ENCODE measurements around the gene STX2. TPM values are rescaled to one million over a fixed set of nuclear protein-coding genes. Genes with fewer than 3 reads are reported as not detected.

The STX2 gene
- total RNA-seq, 6 experiments from 2014 or later = 31.4 to 39.4 (median 34.5) TPM

GRCh38 chr12:130793554-130793849, 45.5 kb downstream of the STX2 start:
- Mint-ChIP-seq H3K27ac (no peak overlapping the region), H3K4me3 (no peak overlapping the region), H3K36me3 (ENCODE audit: low read depth) (peaks cover 14% of the 10 kb centered on the region), H3K9me3 (no peaks in the 10 kb centered on the region), H3K4me1 (ENCODE audit: low read depth) (no peaks in the 10 kb centered on the region), H3K27me3 (ENCODE audit: insufficient read depth) (no peaks in the 10 kb centered on the region)
- no peak for DNase-seq
- no peak for TF ChIP-seq CTCF (IDR thresholded peaks at IDR 0.05)

- Mint-ChIP-seq H3K27ac (no peak overlapping the region), H3K4me1 (ENCODE audit: low read depth) (no peaks in the 10 kb centered on the region), H3K9me3 (no peaks in the 10 kb centered on the region), H3K27me3 (ENCODE audit: insufficient read depth) (no peaks in the 10 kb centered on the region), H3K4me3 (no peak overlapping the region), H3K36me3 (ENCODE audit: low read depth) (peaks cover 16% of the 10 kb centered on the region)
- DNase-seq = no peak
- TF ChIP-seq CTCF (IDR thresholded peaks at IDR 0.05) = no peak
Measured at GRCh38 chr12:130792821-130793553, 46.1 kb downstream of the STX2 start.

- peaks cover 16% of the 10 kb centered on the region for H3K36me3 Mint-ChIP-seq (ENCODE audit: low read depth)
- H3K4me3 Mint-ChIP-seq = no peak overlapping the region
- no peak for TF ChIP-seq CTCF (IDR thresholded peaks at IDR 0.05)
- H3K9me3 Mint-ChIP-seq = no peaks in the 10 kb centered on the region
- no peak overlapping the region for H3K27ac Mint-ChIP-seq
- H3K27me3 Mint-ChIP-seq (ENCODE audit: insufficient read depth) = no peaks in the 10 kb centered on the region
- DNase-seq = no peak
- H3K4me1 Mint-ChIP-seq (ENCODE audit: low read depth) = no peaks in the 10 kb centered on the region
Measured at GRCh38 chr12:130791629-130792028, 47.4 kb downstream of the STX2 start.

GRCh38 chr12:130788515-130788914, 50.5 kb downstream of the STX2 start:
- H3K27ac Mint-ChIP-seq = no peak overlapping the region
- H3K27me3 Mint-ChIP-seq (ENCODE audit: insufficient read depth) = no peaks in the 10 kb centered on the region; the same call in 1 of the 2 replicates
- H3K4me1 Mint-ChIP-seq (ENCODE audit: low read depth) = no peaks in the 10 kb centered on the region

GRCh38 chr12:130787445-130788410, 51.3 kb downstream of the STX2 start:
- no peaks in the 10 kb centered on the region; the same call in 1 of the 2 replicates for H3K27me3 Mint-ChIP-seq (ENCODE audit: insufficient read depth)
- TF ChIP-seq CTCF (IDR thresholded peaks at IDR 0.05) = no peak
- H3K36me3 Mint-ChIP-seq (ENCODE audit: low read depth) = peaks cover 33% of the 10 kb centered on the region
- no peak overlapping the region for H3K4me3 Mint-ChIP-seq
- no peak overlapping the region for H3K27ac Mint-ChIP-seq
- no peaks in the 10 kb centered on the region for H3K4me1 Mint-ChIP-seq (ENCODE audit: low read depth)
- no peak for DNase-seq
- peaks cover 7% of the 10 kb centered on the region for H3K9me3 Mint-ChIP-seq

More at GRCh38 chr12:130788515-130788914, 50.5 kb downstream of the STX2 start:
- Mint-ChIP-seq H3K9me3 (peaks cover 7% of the 10 kb centered on the region), H3K36me3 (ENCODE audit: low read depth) (peaks cover 33% of the 10 kb centered on the region), H3K4me3 (no peak overlapping the region)
- DNase-seq = no peak
- TF ChIP-seq CTCF (IDR thresholded peaks at IDR 0.05) = no peak
